Testis (tissue), 2 donors: ENCODE measurements around the gene DNM3.

Source experiments
- CTCF ChIP-seq, 3 experiments: fragments of 450-650 bp in 2 of 3; fragments of 200-600 bp in 1 of 3; sonication (generic) in 1 of 3; IDR thresholded peaks; one replicate each; pipeline ENCODE4 v1.5.1; 2016 to 2019; ENCODE audit warnings: antibody characterized with exemption in 3 of 3, mild to moderate bottlenecking in 2 of 3, moderate library complexity in 1 of 3
- POLR2A ChIP-seq: fragments of 450-650 bp; IDR thresholded peaks from one replicate; pipeline ENCODE4 v1.6.1; 2017; ENCODE audit warnings: antibody characterized with exemption, mild to moderate bottlenecking, moderate library complexity

DNA sequence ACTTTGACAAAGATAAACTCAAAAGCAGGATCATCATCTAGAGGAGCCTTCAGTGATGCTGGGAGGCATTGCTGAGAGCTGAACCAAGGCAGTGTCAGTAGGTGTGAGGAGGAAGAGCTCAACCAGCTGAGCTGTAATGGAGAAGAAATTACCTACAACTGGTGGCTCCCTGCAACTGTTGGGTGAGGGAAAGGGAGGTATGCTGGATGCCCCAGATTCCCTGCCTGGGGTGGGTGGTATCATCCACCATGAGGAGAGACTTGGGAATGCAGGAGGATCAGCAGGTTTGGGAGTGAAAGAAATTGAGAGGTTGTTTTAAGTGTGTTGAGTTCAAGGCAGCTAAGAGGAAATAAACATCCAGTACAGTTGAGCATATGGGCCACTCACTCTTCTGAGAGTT, 199.8 kb downstream of the DNM3 start:
- TF ChIP-seq CTCF (IDR thresholded peaks at IDR 0.05) (no peak), POLR2A (no peak)
